MM.1S (cell line): ENCODE data around the gene ARSK.

Source experiments
- EZH2 ChIP-seq: fragments of 300-600 bp; sonication (generic); optimal IDR thresholded peaks from 2 replicates; pipeline ENCODE3; 2017; ENCODE audit warnings: low read depth, mild to moderate bottlenecking, antibody characterized with exemption, low read length, mixed read lengths
- EZH2phosphoT487 ChIP-seq: fragments of 300-600 bp; sonication (generic); IDR thresholded peaks from 2 replicates; pipeline ENCODE4 v1.6.1; 2018; ENCODE audit warnings: antibody characterized with exemption, low read length
- TF ChIP-seq, protein P1 (sequence below): fragments of 300-600 bp; sonication (generic); IDR thresholded peaks from 2 replicates; pipeline ENCODE4 v1.5.1; 2016; ENCODE audit warnings: antibody characterized with exemption, low read length, mixed read lengths

DNA sequence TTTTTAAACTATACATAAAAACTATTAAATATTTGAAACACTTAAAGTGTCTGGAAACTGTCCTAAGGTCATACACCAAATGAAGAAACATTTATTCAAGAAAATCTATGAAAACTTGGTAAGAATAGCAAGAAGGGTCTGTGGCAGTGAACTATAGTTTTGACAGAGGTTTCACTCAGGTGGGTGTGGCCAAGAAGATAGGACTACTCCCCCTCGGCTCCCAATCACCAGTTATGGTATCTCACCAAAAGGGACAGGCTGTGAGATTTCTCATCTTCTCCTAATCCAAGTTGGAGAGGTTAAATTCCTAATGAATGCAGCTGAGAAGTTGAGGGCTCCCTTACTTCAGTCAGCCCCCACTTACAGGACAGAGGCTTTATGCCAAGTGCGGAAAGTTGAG lies 2.9 kb downstream of the ARSK start:
- TF ChIP-seq, protein P1, sequence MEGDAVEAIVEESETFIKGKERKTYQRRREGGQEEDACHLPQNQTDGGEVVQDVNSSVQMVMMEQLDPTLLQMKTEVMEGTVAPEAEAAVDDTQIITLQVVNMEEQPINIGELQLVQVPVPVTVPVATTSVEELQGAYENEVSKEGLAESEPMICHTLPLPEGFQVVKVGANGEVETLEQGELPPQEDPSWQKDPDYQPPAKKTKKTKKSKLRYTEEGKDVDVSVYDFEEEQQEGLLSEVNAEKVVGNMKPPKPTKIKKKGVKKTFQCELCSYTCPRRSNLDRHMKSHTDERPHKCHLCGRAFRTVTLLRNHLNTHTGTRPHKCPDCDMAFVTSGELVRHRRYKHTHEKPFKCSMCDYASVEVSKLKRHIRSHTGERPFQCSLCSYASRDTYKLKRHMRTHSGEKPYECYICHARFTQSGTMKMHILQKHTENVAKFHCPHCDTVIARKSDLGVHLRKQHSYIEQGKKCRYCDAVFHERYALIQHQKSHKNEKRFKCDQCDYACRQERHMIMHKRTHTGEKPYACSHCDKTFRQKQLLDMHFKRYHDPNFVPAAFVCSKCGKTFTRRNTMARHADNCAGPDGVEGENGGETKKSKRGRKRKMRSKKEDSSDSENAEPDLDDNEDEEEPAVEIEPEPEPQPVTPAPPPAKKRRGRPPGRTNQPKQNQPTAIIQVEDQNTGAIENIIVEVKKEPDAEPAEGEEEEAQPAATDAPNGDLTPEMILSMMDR, result no peak
- TF ChIP-seq EZH2phosphoT487, result no peak
- no peak for TF ChIP-seq EZH2
